SK-N-MC (cell line): ENCODE results near the gene RTKN2.

Source experiments
- EZH2 ChIP-seq: fragments of 200-600 bp; sonication (generic); IDR thresholded peaks from one replicate; pipeline ENCODE4 v1.6.1; 2017; ENCODE audit warnings: antibody characterized with exemption
- POLR2AphosphoS5 ChIP-seq: IDR thresholded peaks from 2 replicates; pipeline ENCODE4 v1.6.1; 2012; ENCODE audit warnings: mild to moderate bottlenecking, low read depth, low read length, borderline replicate concordance

- no peak for TF ChIP-seq EZH2
- TF ChIP-seq POLR2AphosphoS5, result no peak
These were observed 85.2 kb downstream of the RTKN2 start for GRCh38 chr10:62183442-62183841.
